Amniotic epithelial cell (primary cell): ENCODE data around the gene C3orf70.
A peak's percentile ranks its signal among the peaks of the same experiment; 100 is the strongest.
"Not testable (repeated sequence)": the region's sequence is repeated elsewhere in the genome, so short reads cannot be mapped to it uniquely, and the experiment has no call there.

Experiments
- DNase-seq: peaks from one replicate; pipeline ENCODE4 v3.0.0-alpha.2; 2010; ENCODE audit warnings: low read depth

The C3orf70 gene

DNA sequence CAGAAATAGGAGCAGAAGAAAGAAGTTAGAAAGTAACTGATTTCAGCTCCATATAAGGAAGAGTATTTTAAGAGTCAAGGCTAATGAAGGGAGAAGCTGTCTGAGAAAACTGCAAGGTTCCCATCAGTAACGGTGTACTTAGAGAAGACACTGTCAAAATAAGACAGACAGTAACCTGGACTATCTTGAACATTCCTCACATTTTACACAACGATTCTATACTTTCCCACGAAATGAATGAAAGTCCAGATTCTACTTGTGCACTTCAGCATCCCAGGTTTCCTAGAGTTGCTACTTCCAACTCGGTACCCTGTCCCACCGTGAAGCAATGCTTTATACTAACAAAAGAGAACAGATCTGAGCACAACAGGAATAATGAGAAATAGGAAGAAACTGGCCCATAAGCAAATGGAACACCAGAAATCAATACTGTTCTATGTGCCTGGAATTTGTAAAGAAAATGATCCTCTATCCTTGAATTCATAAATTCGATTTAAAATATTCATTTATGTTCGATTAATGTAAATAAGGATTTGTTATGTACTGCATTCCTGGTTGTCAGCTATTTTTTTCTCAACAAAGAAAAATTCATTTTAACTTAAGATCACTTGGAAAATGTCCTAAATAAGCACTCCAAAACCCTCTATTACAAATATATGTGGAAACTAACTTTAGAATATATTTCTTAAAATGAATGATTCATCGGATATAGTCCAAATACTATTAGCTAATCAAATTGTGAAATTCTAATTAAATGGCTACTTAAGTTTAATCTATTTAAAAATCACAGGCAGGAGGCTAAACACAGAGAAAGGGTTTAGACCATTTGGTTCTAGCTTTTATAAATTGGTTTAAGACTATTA is 1.5 kb downstream of the C3orf70 start:
- no peak for DNase-seq

DNA sequence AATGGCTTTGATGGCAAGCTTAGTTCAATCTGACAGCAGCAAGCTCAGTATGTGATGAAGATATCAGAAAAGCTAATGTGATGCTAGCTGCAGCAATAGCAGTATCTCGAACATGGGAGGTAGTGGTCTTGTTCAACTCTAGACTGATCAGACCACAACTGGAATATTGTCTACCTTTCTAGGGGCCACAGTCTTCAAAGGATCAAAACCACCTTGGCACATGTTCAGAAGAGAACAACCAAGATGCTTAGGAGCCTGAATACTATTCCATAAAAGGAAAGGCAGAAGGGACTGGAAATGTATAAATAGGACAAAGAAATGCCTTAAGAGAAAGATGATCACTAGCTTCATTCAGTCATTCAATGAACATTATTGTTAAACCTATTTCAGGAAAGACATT is 2.3 kb downstream of the C3orf70 start:
- DNase-seq, result no peak

DNA sequence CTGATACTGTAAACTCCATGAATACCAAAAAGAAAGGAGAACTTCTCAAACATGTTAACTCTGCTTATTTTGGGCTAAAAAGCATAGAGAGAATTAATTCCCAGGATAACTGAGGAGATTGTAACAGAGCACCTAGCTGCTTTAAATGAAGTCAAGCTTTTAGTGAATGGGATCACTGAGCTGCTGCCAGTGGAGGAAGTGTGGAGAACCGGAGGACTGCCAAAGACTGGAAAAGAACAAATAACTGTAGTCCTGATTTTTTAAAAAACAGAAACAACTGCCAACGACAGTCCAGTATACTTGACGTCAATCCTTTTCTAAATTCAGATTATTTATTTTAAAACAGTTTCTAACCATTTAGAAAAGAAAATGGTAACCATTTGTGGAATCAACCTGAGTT is 3.3 kb downstream of the C3orf70 start:
- DNase-seq, result no peak

DNA sequence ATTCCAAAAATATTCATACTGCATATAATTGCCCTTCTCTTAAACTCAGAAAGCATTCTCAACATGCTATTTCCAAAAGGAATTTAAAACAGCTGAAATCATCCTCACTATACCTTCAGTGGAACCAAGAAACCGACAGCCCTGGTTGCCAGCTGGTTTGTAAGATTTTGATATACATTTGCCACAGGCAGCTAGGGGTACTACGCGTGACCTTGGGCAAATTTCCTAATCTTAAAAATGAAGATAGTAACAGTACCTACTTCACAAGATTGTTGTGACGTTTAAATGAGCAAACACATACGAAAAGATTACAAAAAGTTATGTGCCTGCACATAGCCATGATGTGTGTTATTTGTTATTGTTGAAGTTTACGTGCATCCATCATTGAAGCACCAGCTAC is 7.3 kb downstream of the C3orf70 start:
- DNase-seq, result no peak

DNA sequence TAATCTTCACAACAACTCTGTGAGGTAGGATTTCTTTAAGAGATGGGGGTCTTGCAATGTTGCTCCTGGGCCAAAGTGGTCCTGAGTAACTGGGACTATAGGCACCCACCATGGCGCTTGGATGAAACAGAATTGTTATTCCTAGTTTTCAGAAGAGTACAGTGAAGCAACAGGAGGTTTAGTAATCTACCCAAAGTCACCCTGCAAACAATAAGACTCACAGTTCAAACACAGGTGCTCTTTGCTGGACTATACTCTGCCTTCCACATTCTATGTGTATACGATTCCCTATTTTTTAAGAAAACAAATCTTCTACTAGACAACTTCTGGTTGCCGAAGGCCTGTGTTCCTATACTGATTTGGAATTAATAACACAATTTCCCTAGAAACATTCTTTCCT is 8.1 kb downstream of the C3orf70 start:
- no peak for DNase-seq

DNA sequence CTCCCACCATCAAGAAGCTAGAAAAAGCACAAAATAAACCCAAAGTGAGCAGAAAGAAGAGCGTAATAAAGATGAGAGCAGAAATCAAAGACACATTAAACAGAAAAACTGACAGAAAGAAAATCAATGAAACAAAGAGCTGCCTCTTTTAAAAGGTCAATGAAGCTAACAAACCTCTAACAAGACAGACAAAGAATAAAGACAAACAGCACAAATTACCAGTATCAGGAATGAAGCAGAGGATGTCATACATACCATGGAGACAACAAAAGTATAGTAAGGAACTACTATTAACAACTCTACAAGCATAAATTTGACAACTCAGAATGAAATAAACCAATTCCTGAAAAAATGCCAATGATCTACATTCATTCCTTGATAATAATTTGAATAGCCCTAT is 15.0 kb downstream of the C3orf70 start:
- DNase-seq, result no peak

DNA sequence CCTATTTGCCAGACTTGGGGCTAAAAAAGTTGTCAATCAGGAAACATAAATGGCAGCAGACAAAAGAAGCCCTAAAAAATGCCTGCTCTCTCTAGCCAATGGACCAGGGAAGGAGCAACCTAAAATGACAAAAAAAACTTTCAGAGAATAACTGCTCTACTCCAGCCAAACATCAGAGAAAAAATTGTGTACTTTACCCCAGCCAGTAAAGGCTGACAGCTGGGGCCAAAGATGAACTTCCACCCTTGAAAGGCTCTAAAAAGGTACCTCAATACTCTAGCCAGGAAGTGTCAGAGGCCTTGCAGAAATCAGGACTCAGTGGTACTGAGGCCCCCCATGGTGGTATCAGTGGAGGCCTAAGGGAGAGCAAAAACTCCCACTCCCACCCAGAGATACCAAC is 18.4 kb downstream of the C3orf70 start:
- DNase-seq, result no peak

DNA sequence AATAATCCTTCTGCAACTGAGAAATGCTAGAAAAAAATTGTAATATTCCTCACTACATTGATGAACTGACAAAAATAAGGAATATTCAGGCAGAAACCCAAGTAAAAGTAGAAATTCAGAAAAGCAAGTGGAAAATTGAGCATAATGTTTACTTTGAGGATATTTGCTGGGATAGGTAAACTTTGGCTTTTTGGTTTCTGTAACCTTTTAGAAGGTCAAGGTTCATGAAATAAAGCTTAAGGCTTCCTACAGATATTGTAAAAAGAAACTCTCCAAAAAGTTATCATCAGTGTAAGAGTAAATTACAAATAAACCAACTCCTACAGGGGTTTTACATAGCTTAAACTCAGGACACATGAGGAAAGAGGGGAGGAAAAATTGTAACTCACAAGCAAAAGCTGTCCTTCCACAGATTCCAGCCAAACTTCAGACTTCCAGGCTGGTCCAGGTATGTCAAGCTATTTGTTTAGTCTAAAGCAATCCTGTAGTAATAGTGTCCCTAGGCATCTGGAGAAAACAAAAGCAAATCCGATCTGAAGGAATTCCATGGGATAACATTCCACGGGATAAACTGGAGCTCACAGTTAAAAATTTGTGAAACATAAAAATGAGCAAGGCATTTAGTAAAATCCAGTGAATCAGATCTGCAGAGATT is 21.1 kb downstream of the C3orf70 start:
- DNase-seq, result no peak

DNA sequence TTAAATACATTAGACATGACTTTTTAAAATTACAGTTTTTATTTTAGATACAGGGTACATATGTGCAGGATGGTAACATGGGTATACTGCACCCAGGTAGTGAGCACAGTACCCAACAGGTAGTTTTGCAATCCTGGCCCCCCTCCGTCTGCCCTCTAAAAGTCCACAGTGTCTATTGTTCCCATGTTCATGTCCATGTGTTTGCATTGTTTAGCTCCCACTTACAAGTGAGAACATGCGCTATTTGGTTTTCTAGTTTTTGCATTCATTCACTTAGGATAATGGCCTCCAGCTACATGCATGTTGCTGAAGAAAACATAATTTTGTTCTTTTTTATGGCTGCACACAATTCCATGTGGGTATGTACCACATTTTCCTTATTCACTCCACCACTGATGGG is 23.8 kb downstream of the C3orf70 start:
- no peak for DNase-seq

DNA sequence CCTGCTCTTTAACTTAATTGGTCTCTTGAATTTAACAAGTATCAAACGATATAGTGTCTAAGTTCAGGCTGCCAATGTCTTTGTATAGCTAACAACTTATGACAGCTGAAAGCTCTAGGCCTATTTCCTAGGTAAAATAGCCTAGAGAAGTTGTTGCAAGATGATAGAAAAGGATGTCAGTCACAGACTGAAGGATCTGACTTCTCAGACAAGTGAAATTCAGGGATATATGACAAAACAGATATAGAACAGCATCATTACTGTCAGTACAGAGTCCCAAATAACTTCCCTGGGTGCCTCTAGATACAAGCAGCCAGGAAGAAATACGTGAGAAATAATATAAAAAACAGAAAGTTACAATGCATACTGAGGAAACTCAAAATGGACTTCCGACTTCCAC is 26.7 kb downstream of the C3orf70 start:
- no peak for DNase-seq

DNA sequence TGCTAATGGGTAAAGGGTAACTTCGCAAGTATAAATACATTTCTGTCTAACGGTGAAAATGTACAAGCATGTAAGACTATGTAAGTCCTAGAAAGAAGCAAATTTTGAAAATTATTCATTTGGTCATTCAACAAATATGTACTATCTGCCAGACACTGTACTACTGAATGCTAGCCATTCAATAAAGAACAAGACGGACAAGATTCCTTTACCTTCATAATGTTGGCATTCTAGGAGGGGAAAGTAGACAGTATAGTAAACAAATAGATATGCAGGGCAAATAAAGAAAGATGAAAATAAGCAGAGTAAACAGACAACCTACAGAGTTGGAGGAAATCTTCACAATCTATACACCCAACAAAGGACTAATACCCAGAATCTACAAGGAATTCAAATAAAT is 32.7 kb downstream of the C3orf70 start:
- DNase-seq, result no peak

DNA sequence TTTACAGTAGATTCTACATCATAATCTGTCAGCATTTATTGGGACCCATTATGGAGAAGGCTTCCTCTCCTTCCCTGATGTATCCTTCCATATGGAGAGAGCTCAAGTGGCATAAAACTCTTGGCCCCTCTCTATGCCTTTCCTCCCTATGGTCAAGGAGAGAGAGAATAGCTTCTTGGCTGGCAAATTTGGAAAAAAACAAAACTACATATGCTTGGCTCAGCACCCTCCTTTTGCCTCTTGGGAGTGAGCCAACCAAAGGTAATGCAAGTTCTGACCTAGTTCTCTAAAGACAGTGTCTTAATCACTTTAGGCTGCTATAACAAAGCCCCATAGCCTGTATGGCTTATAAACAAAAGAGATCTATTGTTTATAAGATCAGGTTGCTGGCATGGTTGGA is 37.5 kb downstream of the C3orf70 start:
- DNase-seq, result no peak

DNA sequence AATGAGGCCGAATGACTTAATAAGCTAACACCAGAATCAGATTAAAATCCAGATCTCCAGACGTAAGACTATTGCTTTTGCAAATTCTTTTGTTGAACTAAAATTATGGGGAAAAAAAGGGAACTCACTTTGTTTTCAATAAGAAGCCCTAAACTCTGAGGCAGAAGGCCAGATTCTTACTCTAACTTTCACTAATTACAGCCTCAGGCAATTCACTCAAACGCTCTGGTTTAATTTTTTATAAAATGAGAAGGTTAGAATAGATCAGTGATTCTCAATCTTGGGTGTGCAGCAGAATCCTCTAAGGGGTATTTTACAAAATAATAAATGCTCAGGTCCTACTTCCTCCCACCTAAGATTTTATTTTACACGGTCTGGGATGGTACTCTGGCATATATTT is 38.1 kb downstream of the C3orf70 start:
- DNase-seq, result no peak

DNA sequence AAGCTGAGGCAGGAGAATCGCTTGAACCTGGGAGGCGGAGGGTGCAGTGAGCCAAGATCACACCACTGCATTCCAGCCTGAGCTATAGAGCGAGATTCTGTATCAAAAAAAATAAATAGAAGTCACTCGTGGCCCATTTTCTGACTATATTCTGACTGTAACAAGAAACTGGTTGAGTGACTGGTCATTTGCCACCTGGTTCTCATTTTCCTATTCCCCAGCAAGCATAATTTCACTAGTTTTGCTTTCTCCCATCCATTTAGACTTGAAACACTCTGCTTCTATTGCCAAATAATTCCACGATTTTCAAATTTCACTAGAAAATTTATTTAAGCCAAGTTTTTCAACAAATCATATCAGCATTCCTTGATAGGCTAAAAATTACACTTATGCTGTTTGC is 40.7 kb downstream of the C3orf70 start:
- DNase-seq, result no peak

DNA sequence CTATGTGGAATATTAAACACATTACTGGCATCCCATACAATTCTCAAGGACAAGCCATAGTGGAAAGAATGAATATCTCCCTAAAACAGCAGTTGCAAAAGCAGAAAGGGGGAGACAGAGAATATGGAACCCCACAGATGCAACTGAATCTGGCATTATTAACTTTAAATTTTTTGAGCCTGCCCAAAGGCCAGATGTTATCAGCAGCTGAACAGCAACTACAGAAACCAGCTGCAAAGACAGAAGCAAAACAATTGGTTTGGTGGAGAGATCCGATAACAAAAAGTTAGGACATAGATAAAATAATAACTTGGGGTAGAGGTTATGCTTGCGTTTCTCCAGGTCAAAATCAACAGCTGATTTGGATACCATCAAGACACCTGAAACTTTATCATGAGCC is 43.8 kb downstream of the C3orf70 start:
- DNase-seq, result not testable (repeated sequence)

DNA sequence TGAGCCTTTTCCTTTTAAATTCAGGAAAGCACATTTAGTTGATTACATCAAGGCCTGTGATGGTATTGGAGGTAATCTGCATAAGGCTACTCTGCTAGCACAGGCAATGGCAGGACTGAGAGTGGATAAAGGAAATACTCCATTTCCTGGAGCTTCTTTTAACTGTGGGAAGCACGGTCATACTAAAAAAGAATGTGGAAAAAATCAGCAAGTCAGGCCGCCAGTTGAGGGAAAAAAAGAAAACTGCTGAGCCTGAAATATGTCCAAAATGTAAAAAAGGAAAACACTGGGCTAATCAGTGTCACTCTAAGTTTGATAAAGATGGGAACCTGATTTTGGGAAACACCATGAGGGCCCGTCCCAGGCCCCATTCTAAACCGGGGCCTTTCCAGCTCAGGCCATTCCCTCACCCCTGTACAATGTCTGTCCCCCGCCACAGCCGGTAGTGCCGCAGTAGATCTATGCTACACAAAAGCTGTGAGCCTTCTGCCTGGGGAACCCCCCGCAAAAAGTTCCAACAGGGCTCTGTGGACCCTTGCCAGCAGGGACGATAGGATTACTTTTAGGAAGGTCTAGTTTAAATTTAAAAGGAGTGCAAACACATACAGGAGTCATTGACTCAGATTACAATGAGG is 46.5 kb downstream of the C3orf70 start:
- DNase-seq, result not testable (repeated sequence)

DNA sequence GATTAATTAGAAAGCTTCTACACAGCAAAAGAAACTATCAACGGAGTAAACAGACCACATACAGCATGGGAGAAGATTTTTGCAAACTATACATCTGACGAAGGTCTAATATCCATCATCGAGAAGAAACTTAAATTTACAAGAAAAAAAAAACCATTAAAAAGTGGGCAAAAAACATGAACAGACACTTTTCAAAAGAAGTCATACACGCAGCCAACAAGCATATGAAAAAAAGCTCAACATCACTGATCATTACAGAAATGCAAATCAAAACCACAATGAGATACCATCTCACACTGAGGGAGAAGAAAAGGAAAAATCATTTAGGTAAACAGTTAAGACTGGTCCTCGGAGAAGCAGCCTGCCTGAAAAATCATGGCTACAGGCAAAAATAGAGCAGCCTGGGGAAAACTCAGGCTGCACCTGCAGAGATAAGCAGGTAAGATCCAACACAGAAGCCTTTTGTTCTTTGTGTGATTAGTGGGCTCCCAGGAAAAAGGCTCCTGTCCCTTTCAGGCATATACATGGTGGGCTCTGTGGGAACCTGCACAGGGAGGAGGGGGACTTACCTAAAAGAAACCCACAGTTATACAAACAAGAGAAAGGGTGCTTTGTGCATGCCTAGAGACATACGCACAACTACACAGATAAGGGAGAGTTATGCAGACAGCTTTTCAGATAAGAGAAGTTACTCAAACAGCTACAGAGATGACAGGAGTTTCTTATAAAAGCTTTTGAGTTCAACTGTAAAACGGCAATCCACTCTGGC is 49.3 kb downstream of the C3orf70 start:
- peak; percentile 71 for DNase-seq

DNA sequence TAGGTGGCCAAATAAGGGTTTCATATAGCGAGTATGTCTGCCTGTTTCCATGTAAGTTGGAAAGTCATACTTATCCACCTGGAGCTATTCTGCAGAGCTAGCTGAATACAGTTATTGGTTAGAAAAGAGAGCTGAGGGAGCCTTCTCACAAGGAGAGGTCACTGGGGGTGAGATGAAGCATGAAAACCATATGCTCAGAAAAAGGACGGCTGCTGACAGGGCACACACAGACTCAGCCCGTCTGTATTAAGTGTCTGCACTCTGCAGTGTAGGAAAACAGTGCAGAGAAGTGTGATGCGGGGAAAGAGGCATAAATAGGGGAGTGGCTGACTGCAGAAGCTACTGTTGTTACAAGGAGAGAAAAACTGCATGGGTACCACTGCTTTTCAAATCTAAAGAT is 58.2 kb downstream of the C3orf70 start:
- DNase-seq, result no peak

DNA sequence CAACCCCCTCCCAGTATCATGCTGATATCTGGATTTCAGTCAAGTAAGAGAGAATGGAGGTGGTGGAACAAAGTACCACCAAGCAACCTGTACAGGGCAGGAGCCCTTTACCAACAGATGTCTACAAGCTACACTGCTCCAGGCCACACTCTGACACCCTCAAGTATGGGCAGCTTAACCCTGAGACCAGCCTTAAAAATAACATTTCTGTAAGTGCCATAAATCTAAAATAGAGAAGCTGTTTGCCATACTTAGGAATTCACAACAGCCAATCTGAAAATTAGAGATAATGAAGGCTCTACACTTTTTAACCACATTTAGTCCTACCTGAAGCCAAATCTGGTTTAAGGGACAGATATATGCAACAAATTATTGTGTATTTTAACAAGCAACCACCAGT is 59.7 kb downstream of the C3orf70 start:
- DNase-seq, result no peak

DNA sequence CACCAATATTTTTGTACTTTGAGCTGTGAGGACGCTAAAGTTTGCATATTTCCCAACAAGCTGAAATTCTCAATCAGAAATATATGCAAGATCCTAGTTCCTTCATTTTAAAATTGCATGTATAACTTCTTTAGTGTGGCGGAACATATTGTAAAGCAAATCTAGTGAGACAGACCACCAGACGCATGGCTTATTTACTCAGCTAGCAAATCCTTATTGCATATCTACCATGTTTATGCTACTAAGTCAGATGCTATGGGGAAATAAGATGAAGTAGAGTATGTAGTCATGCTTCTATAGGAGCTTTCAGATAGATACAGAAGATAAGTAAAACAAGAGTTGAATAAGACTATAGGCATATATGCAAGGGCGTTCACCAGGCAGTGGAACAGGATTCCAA is 62.0 kb downstream of the C3orf70 start:
- DNase-seq, result no peak

DNA sequence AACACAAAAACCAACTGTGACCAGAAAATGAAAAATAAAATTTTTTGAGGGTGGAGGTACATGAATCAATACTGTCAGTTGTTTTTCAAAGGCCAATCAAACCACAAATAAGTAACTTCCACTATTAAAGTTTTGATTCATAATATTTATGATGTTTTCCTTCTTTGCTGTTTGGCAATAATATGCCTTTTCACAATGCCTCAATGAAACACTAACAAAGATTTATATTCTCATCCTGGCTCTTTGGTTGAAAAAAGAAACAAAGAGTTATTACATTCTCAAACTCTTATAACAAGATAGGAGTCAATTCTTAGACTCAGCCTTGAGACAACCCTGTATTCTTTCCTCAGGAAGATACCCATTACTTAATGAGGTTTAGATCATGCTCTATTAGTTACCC is 63.1 kb downstream of the C3orf70 start:
- DNase-seq, result no peak

DNA sequence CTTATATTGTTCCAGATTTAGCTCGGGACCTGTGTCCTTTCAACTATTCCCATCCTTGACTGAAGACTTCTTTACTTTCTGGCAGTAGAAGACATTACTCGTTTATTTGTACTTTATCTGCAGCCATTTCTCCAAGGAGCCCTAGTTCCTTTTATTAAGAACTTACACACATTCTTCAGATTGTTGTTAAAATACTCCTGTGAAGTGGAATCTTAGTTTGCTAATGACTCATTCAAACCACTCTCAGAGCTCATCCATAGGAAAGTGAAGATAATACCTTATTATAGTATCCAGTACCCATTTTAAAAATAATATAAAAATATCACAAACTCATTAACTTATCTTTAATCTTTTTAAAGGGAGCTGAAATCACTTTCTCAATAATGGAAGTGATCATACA is 63.5 kb downstream of the C3orf70 start:
- peak; percentile 41 for DNase-seq

DNA sequence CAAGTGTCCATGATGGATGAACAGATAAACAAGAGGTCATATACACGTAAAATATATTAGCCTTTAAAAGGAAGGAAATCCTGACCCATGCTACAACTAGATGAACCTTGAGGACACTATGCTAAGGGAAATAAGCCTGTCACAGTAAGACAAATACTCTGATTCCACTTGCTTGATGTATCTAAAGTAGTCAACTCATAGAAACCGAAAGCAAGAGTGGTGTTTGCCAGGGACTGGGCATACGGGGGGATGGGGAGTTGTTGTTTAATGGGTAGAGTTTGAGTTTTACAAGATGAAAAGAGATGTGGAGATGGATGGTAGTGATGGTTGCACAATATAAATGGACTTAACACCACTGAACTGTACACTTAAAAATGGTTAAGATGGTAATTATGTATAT is 65.4 kb downstream of the C3orf70 start:
- DNase-seq, result no peak
